B cell (primary cell): Measurements from ENCODE around the gene USP28.

Experiments used
- EZH2 ChIP-seq: IDR thresholded peaks from 2 replicates; pipeline ENCODE4 v1.6.1; 2012; ENCODE audit warnings: borderline replicate concordance, low read depth, mild to moderate bottlenecking, moderate library complexity, low read length; ENCODE audit not compliant: insufficient read depth, poor library complexity, severe bottlenecking
- TF ChIP-seq, protein P1 (sequence below): fragments of 200-600 bp; IDR thresholded peaks from one replicate; pipeline ENCODE4 v1.8.0; 2022; ENCODE audit warnings: antibody characterized with exemption, mild to moderate bottlenecking

DNA sequence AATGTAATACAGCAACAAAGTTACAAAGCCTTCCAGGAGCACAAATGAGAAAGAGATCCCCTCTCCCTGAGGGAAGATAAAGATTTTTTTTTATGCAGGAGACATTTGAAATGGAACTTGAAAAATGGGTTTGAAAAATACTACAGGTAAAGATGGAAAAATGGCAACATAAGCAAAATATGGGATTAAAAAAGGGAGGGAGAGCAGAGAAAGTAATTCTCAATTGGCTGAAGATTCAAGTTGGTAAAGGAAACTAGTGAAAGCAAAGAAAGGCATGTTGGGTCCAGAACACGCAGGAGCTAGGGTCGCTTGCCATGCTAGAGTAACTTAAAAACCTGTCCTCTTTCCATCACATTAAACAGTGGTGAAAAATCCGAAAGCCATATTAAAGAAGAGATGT, 103.4 kb downstream of the USP28 start:
- TF ChIP-seq, protein P1, sequence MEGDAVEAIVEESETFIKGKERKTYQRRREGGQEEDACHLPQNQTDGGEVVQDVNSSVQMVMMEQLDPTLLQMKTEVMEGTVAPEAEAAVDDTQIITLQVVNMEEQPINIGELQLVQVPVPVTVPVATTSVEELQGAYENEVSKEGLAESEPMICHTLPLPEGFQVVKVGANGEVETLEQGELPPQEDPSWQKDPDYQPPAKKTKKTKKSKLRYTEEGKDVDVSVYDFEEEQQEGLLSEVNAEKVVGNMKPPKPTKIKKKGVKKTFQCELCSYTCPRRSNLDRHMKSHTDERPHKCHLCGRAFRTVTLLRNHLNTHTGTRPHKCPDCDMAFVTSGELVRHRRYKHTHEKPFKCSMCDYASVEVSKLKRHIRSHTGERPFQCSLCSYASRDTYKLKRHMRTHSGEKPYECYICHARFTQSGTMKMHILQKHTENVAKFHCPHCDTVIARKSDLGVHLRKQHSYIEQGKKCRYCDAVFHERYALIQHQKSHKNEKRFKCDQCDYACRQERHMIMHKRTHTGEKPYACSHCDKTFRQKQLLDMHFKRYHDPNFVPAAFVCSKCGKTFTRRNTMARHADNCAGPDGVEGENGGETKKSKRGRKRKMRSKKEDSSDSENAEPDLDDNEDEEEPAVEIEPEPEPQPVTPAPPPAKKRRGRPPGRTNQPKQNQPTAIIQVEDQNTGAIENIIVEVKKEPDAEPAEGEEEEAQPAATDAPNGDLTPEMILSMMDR = no peak
- no peak for TF ChIP-seq EZH2
